Neural cell (in vitro differentiated cells): ENCODE data around the gene ZZZ3. TPM values are rescaled to one million over a fixed set of nuclear protein-coding genes. Genes with fewer than 3 reads are reported as not detected.
"Not testable (repeated sequence)": the region's sequence is repeated elsewhere in the genome, so short reads cannot be mapped to it uniquely, and the experiment has no call there.

ENCODE experiments used
- H2AFZ ChIP-seq: fragments of 200-600, 300-800 bp; sonication (generic), shearing (Covaris generic); 2 replicates; pipeline ENCODE4 v1.6.0; 2014; ENCODE audit warnings: low read depth, mild to moderate bottlenecking, antibody characterized with exemption, low read length, moderate library complexity
- H3F3A ChIP-seq: fragments of 200-600 bp; shearing (Covaris generic); 2 replicates; pipeline ENCODE4 v1.6.1; 2016; ENCODE audit warnings: mild to moderate bottlenecking, moderate library complexity, mixed read lengths, antibody characterized with exemption, low read length; ENCODE audit not compliant: insufficient read depth, poor library complexity, severe bottlenecking
- H3K27ac ChIP-seq: fragments of 200-600, 300-800 bp; sonication (generic), shearing (Covaris generic); 2 replicates; pipeline ENCODE4 v1.5.1; 2014; ENCODE audit warnings: mild to moderate bottlenecking, low read length, moderate library complexity
- H3K27me3 ChIP-seq: fragments of 300-800, 200-600 bp; sonication (generic), shearing (Covaris generic); 2 replicates; pipeline ENCODE4 v1.6.0; 2014; ENCODE audit warnings: mild to moderate bottlenecking, low read depth, low read length, moderate library complexity; ENCODE audit not compliant: insufficient read depth
- H3K36me3 ChIP-seq: fragments of 300-800, 200-600 bp; sonication (generic), shearing (Covaris generic); 2 replicates; pipeline ENCODE4 v1.5.1; 2014; ENCODE audit warnings: mild to moderate bottlenecking, antibody characterized with exemption, low read length, moderate library complexity; ENCODE audit not compliant: insufficient read depth
- H3K4me2 ChIP-seq: fragments of 300-800, 200-600 bp; sonication (generic), shearing (Covaris generic); 2 replicates; pipeline ENCODE4 v1.6.0; 2014; ENCODE audit warnings: mild to moderate bottlenecking, low read length
- H3K4me3 ChIP-seq: fragments of 300-800, 200-600 bp; sonication (generic), shearing (Covaris generic); 2 replicates; pipeline ENCODE4 v1.5.1; 2014; ENCODE audit warnings: mild to moderate bottlenecking, low read length, moderate library complexity
- H3K79me2 ChIP-seq: fragments of 200-600 bp; shearing (Covaris generic); replicated peaks from 2 replicates; pipeline ENCODE4 v1.6.0; 2014; ENCODE audit warnings: mild to moderate bottlenecking, low read length, moderate library complexity; ENCODE audit not compliant: insufficient read depth
- H3K9ac ChIP-seq: fragments of 300-800, 200-600 bp; sonication (generic), shearing (Covaris generic); 2 replicates; pipeline ENCODE4 v1.6.1; 2016; ENCODE audit warnings: mild to moderate bottlenecking, low read length, mixed read lengths
- H3K9me2 ChIP-seq: fragments of 200-600 bp; shearing (Covaris generic); 2 replicates; pipeline ENCODE4 v1.6.1; 2016; ENCODE audit warnings: mild to moderate bottlenecking, low read length, mixed read lengths; ENCODE audit not compliant: insufficient read depth
- H3K9me3 ChIP-seq: fragments of 200-600, 300-800 bp; sonication (generic), shearing (Covaris generic); 2 replicates; pipeline ENCODE4 v1.6.1; 2016; ENCODE audit warnings: mild to moderate bottlenecking, mixed run types, low read length, moderate library complexity, mixed read lengths
- H4K20me1 ChIP-seq: fragments of 200-600 bp; shearing (Covaris generic); 2 replicates; pipeline ENCODE4 v1.6.1; 2016; ENCODE audit warnings: mild to moderate bottlenecking, mixed run types; ENCODE audit not compliant: insufficient read depth
- EP300 ChIP-seq: fragments of 450-650 bp; conservative IDR thresholded peaks from 2 replicates; pipeline ENCODE4 v1.6.1; 2014; ENCODE audit warnings: antibody characterized with exemption, mild to moderate bottlenecking, moderate library complexity; ENCODE audit not compliant: poor library complexity, severe bottlenecking
- EZH2 ChIP-seq: fragments of 200-600, 300-800 bp; shearing (Covaris generic), sonication (generic); IDR thresholded peaks from 2 replicates; pipeline ENCODE4 v1.6.1; 2014; ENCODE audit warnings: antibody characterized with exemption, low read length, borderline replicate concordance, mild to moderate bottlenecking; ENCODE audit not compliant: insufficient read depth, poor library complexity, severe bottlenecking
- MXI1 ChIP-seq: fragments of 450-650 bp; conservative IDR thresholded peaks from 2 replicates; pipeline ENCODE4 v1.6.1; 2014; ENCODE audit warnings: antibody characterized with exemption, mild to moderate bottlenecking; ENCODE audit not compliant: poor library complexity, severe bottlenecking
- POLR2AphosphoS5 ChIP-seq: IDR thresholded peaks from 2 replicates; pipeline ENCODE4 v1.6.1; 2012
- RAD21 ChIP-seq: fragments of 450-650 bp; conservative IDR thresholded peaks from 2 replicates; pipeline ENCODE4 v1.6.1; 2014; ENCODE audit warnings: antibody characterized with exemption, mild to moderate bottlenecking, moderate library complexity
- SMC3 ChIP-seq: fragments of 450-650 bp; conservative IDR thresholded peaks from 2 replicates; pipeline ENCODE4 v1.6.1; 2014; ENCODE audit warnings: antibody characterized with exemption, mild to moderate bottlenecking, moderate library complexity; ENCODE audit not compliant: poor library complexity
- TAF1 ChIP-seq: IDR thresholded peaks from 2 replicates; pipeline ENCODE4 v1.6.1; 2012; ENCODE audit warnings: low read depth
- polyA plus RNA-seq: library from polyadenylated mRNA; depleted of rRNA; stranded (reverse); fragments of >200 nt; gene quantifications from 2 replicates; pipeline ENCODE4 v1.2.3, GENCODE V29; 2014
- TF ChIP-seq, protein P1 (sequence below): IDR thresholded peaks from 2 replicates; pipeline ENCODE4 v1.6.1; 2012; ENCODE audit warnings: borderline replicate concordance
- TF ChIP-seq, protein P2 (sequence below): fragments of 450-650 bp; IDR thresholded peaks from 2 replicates; pipeline ENCODE4 v1.5.1; 2014; ENCODE audit warnings: antibody characterized with exemption, mild to moderate bottlenecking, moderate library complexity; ENCODE audit not compliant: poor library complexity, severe bottlenecking

Gene ZZZ3
- polyA plus RNA-seq, 1 donor from 2014 or later: 48.5 TPM

DNA sequence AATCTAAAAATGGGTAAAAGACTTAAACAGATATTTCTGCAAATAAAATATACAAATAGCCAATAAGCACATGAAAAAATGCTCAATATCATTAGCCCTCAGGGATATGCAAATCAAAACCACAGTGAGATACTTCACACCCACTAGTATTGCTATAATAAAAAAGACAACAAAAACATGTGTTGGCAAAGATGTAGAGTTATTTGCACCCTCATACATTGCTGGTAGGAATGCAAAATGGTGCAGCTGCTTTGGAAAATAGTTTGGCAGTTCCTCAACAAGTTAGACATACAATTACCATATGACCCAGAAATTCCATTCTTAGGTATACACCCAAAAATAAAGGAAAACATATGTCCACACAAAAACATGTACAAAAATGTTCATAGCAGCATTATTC is 30.2 kb downstream of the ZZZ3 start:
- no peaks in the 10 kb centered on the region for H3F3A ChIP-seq
- no peaks in the 10 kb centered on the region for H4K20me1 ChIP-seq
- no peaks in the 10 kb centered on the region for H3K9me3 ChIP-seq
- peaks cover 49% of the 10 kb centered on the region for H3K79me2 ChIP-seq
- no peak overlapping the region for H3K9ac ChIP-seq
- no peaks in the 10 kb centered on the region for H3K27me3 ChIP-seq
- no peaks in the 10 kb centered on the region for H3K9me2 ChIP-seq
- no peak for TF ChIP-seq EP300
- no peak for TF ChIP-seq POLR2AphosphoS5
- TF ChIP-seq MXI1: no peak
- no peak for TF ChIP-seq RAD21
- TF ChIP-seq, protein P1, sequence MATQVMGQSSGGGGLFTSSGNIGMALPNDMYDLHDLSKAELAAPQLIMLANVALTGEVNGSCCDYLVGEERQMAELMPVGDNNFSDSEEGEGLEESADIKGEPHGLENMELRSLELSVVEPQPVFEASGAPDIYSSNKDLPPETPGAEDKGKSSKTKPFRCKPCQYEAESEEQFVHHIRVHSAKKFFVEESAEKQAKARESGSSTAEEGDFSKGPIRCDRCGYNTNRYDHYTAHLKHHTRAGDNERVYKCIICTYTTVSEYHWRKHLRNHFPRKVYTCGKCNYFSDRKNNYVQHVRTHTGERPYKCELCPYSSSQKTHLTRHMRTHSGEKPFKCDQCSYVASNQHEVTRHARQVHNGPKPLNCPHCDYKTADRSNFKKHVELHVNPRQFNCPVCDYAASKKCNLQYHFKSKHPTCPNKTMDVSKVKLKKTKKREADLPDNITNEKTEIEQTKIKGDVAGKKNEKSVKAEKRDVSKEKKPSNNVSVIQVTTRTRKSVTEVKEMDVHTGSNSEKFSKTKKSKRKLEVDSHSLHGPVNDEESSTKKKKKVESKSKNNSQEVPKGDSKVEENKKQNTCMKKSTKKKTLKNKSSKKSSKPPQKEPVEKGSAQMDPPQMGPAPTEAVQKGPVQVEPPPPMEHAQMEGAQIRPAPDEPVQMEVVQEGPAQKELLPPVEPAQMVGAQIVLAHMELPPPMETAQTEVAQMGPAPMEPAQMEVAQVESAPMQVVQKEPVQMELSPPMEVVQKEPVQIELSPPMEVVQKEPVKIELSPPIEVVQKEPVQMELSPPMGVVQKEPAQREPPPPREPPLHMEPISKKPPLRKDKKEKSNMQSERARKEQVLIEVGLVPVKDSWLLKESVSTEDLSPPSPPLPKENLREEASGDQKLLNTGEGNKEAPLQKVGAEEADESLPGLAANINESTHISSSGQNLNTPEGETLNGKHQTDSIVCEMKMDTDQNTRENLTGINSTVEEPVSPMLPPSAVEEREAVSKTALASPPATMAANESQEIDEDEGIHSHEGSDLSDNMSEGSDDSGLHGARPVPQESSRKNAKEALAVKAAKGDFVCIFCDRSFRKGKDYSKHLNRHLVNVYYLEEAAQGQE: no peak
- TF ChIP-seq SMC3: no peak
- no peak for TF ChIP-seq TAF1
- TF ChIP-seq, protein P2, sequence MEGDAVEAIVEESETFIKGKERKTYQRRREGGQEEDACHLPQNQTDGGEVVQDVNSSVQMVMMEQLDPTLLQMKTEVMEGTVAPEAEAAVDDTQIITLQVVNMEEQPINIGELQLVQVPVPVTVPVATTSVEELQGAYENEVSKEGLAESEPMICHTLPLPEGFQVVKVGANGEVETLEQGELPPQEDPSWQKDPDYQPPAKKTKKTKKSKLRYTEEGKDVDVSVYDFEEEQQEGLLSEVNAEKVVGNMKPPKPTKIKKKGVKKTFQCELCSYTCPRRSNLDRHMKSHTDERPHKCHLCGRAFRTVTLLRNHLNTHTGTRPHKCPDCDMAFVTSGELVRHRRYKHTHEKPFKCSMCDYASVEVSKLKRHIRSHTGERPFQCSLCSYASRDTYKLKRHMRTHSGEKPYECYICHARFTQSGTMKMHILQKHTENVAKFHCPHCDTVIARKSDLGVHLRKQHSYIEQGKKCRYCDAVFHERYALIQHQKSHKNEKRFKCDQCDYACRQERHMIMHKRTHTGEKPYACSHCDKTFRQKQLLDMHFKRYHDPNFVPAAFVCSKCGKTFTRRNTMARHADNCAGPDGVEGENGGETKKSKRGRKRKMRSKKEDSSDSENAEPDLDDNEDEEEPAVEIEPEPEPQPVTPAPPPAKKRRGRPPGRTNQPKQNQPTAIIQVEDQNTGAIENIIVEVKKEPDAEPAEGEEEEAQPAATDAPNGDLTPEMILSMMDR: no peak
- no peak for TF ChIP-seq EZH2
- H3K36me3 ChIP-seq: no peaks in the 10 kb centered on the region
- H2AFZ ChIP-seq: no peak overlapping the region
- H3K4me3 ChIP-seq: no peak overlapping the region
- H3K4me2 ChIP-seq: no peak overlapping the region
- H3K27ac ChIP-seq: no peak overlapping the region

- TF ChIP-seq EP300 (no peak), POLR2AphosphoS5 (no peak), SMC3 (no peak), MXI1 (no peak), TAF1 (no peak), RAD21 (no peak), EZH2 (no peak)
- TF ChIP-seq, protein P2: no peak
- TF ChIP-seq, protein P1: no peak
These were observed 33.3 kb downstream of the ZZZ3 start for GRCh38 chr1:77649127-77649526.

DNA sequence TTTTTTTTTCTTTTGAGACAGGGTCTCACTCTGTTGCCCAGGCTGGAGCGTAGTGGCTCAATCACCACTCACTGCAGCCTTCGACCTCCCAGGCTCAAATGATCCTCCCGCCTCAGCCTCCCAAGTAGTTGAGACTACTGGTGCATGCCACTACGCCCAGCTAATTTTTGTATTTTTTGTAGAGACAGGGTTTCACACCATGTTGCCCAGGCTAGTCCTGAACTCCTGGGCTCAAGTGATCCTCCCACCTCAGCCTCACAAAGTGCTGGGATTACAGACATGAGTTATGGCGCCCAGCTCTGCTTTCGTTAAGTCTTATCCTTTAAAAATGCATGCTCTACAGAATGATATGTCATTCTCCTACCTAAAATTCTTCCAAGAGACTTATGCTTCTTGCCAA is 36.2 kb downstream of the ZZZ3 start:
- not testable (repeated sequence) for H3K27ac ChIP-seq, H3K4me2 ChIP-seq, H2AFZ ChIP-seq, H3K36me3 ChIP-seq, H3K9ac ChIP-seq, H3K27me3 ChIP-seq, H3F3A ChIP-seq, H3K9me2 ChIP-seq, H3K9me3 ChIP-seq, H4K20me1 ChIP-seq, H3K4me3 ChIP-seq
- H3K79me2 ChIP-seq: peaks cover 34% of the 10 kb centered on the region

More at GRCh38 chr1:77649127-77649526, 33.3 kb downstream of the ZZZ3 start:
- Histone ChIP-seq H3K27ac (no peak overlapping the region), H3K9me2 (no peaks in the 10 kb centered on the region), H3K9ac (no peak overlapping the region), H3K4me3 (no peak overlapping the region), H2AFZ (no peak overlapping the region), H3F3A (no peaks in the 10 kb centered on the region), H3K4me2 (no peak overlapping the region), H3K27me3 (no peaks in the 10 kb centered on the region), H3K9me3 (no peaks in the 10 kb centered on the region), H3K36me3 (no peaks in the 10 kb centered on the region), H3K79me2 (peaks cover 42% of the 10 kb centered on the region), H4K20me1 (no peaks in the 10 kb centered on the region)
